HG02642 (cell line): ENCODE data around the gene RTL1.

ENCODE experiments used
- ATAC-seq: cut with Tn5 transposase; IDR thresholded peaks from one replicate; pipeline ENCODE4 v1.9.1; 2021; ENCODE audit warnings: mild to moderate bottlenecking; ENCODE audit not compliant: unreplicated experiment, poor library complexity

The RTL1 gene

GRCh38 chr14:100903672-100904185, at the start of gene RTL1:
Gene RTL1 (minus strand): TSS chr14:100903722. CDS start chr14:100884788, 18,934 bp downstream.
- ATAC-seq = no peak

GRCh38 chr14:100950024-100950423, 46.5 kb upstream of the RTL1 start:
- no peak for ATAC-seq

- no peak for ATAC-seq
Observed at GRCh38 chr14:100944052-100944451, 40.5 kb upstream of the RTL1 start.

DNA sequence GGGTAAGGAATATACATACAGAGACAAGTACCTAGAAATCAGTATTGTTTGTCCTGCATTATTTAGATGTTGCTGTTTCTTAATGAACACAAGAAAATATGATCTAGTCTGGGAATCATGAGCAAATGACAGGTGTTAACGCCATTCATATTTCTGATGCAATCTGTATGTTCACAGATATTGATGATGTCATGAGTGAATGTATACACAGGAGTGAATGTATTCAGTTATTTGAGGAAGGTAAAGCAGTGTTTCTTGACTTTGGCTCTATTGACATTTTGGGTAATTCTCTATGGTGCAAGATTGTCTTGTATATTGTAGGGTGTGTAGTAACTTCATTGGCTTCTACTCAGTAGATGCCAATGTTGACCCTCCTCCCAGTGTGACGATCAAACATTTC, 26.7 kb upstream of the RTL1 start:
- ATAC-seq = no peak

DNA sequence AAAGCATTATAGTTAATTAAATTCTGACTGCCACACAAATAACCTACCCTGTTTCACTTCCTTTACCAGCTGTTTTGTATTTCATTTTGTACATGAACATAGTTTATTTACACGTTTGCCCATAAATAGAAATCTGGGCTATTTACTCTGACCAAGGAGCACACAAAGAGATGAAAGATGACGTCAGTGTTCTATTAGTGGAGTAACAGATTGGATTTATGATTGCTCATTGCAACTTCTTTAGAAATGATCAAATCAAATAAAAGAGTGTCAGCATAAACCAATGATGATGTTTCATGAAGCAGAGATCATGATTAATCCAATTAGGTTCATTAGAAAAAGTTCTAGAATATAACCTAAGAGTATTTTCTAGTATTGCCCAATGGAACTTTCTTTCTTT, 12.0 kb upstream of the RTL1 start:
- no peak for ATAC-seq

GRCh38 chr14:100914597-100915021, 11.1 kb upstream of the RTL1 start:
- ATAC-seq = no peak

DNA sequence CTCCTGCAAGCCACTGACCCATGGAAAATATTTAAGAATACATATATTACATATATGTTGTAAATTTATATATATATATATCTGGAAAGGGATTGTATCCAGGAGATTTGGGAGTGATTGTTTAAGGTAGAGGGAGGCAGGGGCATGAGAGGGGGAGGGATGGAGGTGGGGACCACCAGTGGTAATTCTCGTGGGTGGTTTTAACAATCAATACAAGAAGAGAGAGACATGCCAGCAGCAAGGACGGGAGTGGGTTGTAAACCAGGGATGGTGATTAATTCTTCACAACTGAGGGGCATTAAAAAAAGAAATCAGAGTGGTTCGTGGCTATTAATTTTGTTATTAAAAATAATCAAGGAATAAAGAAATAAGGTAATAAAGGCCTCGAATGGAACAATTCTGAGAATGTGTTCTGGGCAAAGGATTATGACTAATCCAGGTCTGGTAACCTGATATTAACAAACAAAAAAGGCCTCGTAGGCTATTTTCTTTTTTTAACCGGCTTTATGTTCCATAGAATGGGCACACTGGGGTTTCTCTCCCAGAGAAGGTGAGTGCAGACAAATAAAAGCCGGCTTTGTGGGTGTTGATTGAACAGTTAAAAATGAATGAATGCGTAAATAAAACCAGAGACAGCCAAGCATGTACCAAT, 8.3 kb upstream of the RTL1 start:
- ATAC-seq = no peak

- ATAC-seq = no peak
Observed at GRCh38 chr14:100910888-100911664, 7.6 kb upstream of the RTL1 start.

GRCh38 chr14:100909439-100909838, 5.9 kb upstream of the RTL1 start:
- ATAC-seq = no peak

- ATAC-seq = no peak
Observed at GRCh38 chr14:100907240-100907639, 3.7 kb upstream of the RTL1 start.

GRCh38 chr14:100906420-100906819, 2.9 kb upstream of the RTL1 start:
- no peak for ATAC-seq

DNA sequence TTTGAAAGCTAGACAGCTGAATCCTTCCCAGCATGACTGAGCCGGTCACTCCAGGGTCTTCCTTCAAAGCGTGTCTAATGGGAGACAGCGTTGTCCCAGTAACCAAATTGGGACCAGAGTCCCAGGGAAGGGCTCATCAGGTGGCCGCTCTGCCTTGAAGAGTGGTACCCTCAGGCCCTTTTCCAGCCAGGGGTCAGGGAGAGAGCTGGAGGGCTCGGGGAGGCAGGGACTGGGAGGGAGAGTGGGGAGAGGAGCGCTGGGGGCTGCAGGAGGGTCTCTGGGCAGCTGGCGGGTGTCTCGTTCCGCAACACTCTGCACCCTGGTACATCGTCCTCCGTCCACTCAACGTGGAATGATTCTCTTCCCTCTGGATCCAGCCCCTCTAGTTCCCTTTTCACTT, 1.6 kb upstream of the RTL1 start:
- ATAC-seq = no peak

- ATAC-seq = no peak
Observed at GRCh38 chr14:100904307-100905087, 975 bp upstream of the RTL1 start.

GRCh38 chr14:100903134-100903468, 421 bp downstream of the RTL1 start:
- ATAC-seq = no peak

- no peak for ATAC-seq
Observed at GRCh38 chr14:100902295-100903133, 1.0 kb downstream of the RTL1 start.

- no peak for ATAC-seq
Observed at GRCh38 chr14:100901391-100902183, 1.9 kb downstream of the RTL1 start.

- ATAC-seq = no peak
Observed at GRCh38 chr14:100900837-100901390, 2.6 kb downstream of the RTL1 start.

DNA sequence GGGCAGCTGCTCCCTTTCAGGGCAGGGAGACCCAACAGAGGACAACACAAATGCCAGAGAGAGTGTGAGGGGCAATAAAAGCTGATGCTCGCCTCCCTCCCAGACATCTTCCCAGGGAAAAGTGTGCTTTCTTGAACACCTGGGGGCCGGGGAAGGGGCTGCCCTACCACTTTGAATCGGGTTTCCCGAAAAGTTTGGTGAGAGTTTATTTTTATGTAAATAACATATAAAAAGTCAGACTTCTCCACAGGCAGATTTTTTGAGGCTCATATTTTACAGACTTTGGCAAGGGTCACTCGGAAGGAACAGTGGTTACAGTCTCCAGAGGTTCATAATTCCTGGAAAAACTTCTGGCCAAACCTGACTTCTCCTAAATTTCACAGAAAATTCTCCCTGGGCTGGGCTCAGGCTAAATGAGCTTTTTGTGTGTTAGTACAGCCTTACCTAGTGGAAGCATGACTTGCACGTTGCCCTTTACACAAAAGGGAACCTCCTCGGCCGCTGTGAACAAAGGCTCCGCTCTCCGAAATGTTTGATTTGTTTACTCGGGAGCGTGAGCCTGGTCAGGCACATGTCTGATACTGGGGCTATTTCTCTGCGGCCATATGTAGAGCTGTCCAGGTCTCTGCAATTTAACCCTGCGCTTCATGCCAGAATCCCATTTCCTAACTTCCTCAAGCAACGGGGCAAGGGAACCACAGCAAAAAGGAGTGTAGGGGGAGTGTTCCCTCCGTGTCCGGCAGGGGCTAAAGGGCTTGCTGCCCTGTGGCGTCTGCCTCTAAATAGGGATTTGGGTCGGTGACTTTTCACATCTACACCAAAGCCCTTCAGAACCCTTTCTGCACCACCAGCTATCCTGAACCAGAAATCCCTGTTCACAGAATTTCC, 3.4 kb downstream of the RTL1 start:
- ATAC-seq = no peak
